HepG2 (cell line): ENCODE measurements around the gene MEPCE. TPM values are rescaled to one million over a fixed set of nuclear protein-coding genes. Genes with fewer than 3 reads are reported as not detected.

Experiments
- ELK4 ChIP-seq: sonication (generic); formaldehyde crosslinking; IDR thresholded peaks from 2 replicates; pipeline ENCODE4 v1.9.0; 2021; ENCODE audit warnings: missing genetic modification reagents, borderline replicate concordance
- GABPA ChIP-seq, 2 experiments: IDR thresholded peaks; 2 replicates each; pipeline ENCODE4 v1.6.1; 2011 to 2016; ENCODE audit warnings: low read depth in 2 of 2, low read length in 1 of 2, missing biosample characterization in 1 of 2, missing genetic modification characterization in 1 of 2
- GPN1 ChIP-seq: sonication (generic); formaldehyde crosslinking; IDR thresholded peaks from 2 replicates; pipeline ENCODE4 v1.5.1; 2020; ENCODE audit warnings: missing genetic modification reagents, borderline replicate concordance
- HOXA5 ChIP-seq: sonication (generic); formaldehyde crosslinking; IDR thresholded peaks from 2 replicates; pipeline ENCODE4 v1.4.0; 2020; ENCODE audit warnings: missing genetic modification reagents
- KDM3A ChIP-seq: IDR thresholded peaks from 2 replicates; pipeline ENCODE4 v1.6.1; 2018; ENCODE audit warnings: low read depth, missing compliant biosample characterization
- NFE2 ChIP-seq: sonication (generic); formaldehyde crosslinking; IDR thresholded peaks from 2 replicates; pipeline ENCODE4 v1.4.0; 2020; ENCODE audit warnings: missing genetic modification reagents
- SATB2 ChIP-seq: sonication (generic); formaldehyde crosslinking; IDR thresholded peaks from 2 replicates; pipeline ENCODE4 v1.5.0; 2020; ENCODE audit warnings: missing genetic modification reagents
- ZNF160 ChIP-seq: sonication (generic); formaldehyde crosslinking; IDR thresholded peaks from 2 replicates; pipeline ENCODE4 v1.8.0; 2022; ENCODE audit warnings: mild to moderate bottlenecking, inconsistent platforms, missing genetic modification reagents
- ZNF550 ChIP-seq: sonication (generic); formaldehyde crosslinking; IDR thresholded peaks from 2 replicates; pipeline ENCODE4 v1.4.0; 2020; ENCODE audit warnings: mild to moderate bottlenecking, missing genetic modification reagents, borderline replicate concordance
- ZNF710 ChIP-seq: sonication (generic); formaldehyde crosslinking; IDR thresholded peaks from 2 replicates; pipeline ENCODE4 v1.5.0; 2020; ENCODE audit warnings: mild to moderate bottlenecking, missing genetic modification reagents, borderline replicate concordance
- ZNF749 ChIP-seq: sonication (generic); formaldehyde crosslinking; IDR thresholded peaks from 2 replicates; pipeline ENCODE4 v1.8.0; 2022; ENCODE audit warnings: mild to moderate bottlenecking, missing genetic modification reagents, moderate library complexity, borderline replicate concordance
- ZNF780A ChIP-seq: sonication (generic); formaldehyde crosslinking; IDR thresholded peaks from 2 replicates; pipeline ENCODE4 v1.8.0; 2022; ENCODE audit warnings: mild to moderate bottlenecking, missing genetic modification reagents, moderate library complexity
- ZSCAN20 ChIP-seq: sonication (generic); formaldehyde crosslinking; IDR thresholded peaks from 2 replicates; pipeline ENCODE4 v1.4.0; 2020; ENCODE audit warnings: missing genetic modification reagents, mild to moderate bottlenecking, borderline replicate concordance
- polyA plus RNA-seq, 8 experiments: library from polyadenylated mRNA; depleted of rRNA in 3 of 8; stranded (reverse) in 7 of 8; unstranded in 1 of 8; fragments of >200 nt; fragmentation: Illumina TruSeq in 4 of 8; extraction: Trizol in 4 of 8; gene quantifications; 2 replicates each; pipeline versions ENCODE4 v1.2.1 to v1.2.3, GENCODE V29; 2011 to 2016; ENCODE audit warnings: low read depth in 4 of 8, missing spikeins in 1 of 8, mixed read lengths in 1 of 8; ENCODE audit not compliant: insufficient read depth in 1 of 8
- total RNA-seq, 5 experiments: library from RNA; depleted of rRNA; stranded (reverse); fragments of >200 nt; fragmentation: Illumina TruSeq; extraction: Trizol; gene quantifications; 2 replicates each; pipeline ENCODE4 v1.2.3, GENCODE V29; 2016; ENCODE audit warnings: low read depth in 1 of 5
- TF ChIP-seq, protein P1 (sequence below): sonication (generic); formaldehyde crosslinking; IDR thresholded peaks from 2 replicates; pipeline ENCODE4 v1.4.0; 2020; ENCODE audit warnings: mild to moderate bottlenecking, missing genetic modification reagents
- TF ChIP-seq, protein P2 (sequence below): sonication (generic); formaldehyde crosslinking; IDR thresholded peaks from 2 replicates; pipeline ENCODE4 v1.4.0; 2020; ENCODE audit warnings: missing genetic modification reagents
- TF ChIP-seq, protein P3 (sequence below): sonication (generic); formaldehyde crosslinking; IDR thresholded peaks from 2 replicates; pipeline ENCODE4 v1.8.0; 2022; ENCODE audit warnings: mild to moderate bottlenecking, missing genetic modification reagents, moderate library complexity
- TF ChIP-seq, protein P4 (sequence below), 2 experiments: IDR thresholded peaks; 2 replicates each; pipeline ENCODE4 v1.6.1; 2011 to 2012; ENCODE audit warnings: low read length in 2 of 2, borderline replicate concordance in 1 of 2, low read depth in 1 of 2, mild to moderate bottlenecking in 1 of 2, moderate library complexity in 1 of 2

MEPCE gene
- total and polyA plus RNA-seq, 2 of the 13 experiments (the other 11 are each of a cell fraction or from before 2014, with no cell fraction given) = 12.3 to 26.0 TPM

DNA sequence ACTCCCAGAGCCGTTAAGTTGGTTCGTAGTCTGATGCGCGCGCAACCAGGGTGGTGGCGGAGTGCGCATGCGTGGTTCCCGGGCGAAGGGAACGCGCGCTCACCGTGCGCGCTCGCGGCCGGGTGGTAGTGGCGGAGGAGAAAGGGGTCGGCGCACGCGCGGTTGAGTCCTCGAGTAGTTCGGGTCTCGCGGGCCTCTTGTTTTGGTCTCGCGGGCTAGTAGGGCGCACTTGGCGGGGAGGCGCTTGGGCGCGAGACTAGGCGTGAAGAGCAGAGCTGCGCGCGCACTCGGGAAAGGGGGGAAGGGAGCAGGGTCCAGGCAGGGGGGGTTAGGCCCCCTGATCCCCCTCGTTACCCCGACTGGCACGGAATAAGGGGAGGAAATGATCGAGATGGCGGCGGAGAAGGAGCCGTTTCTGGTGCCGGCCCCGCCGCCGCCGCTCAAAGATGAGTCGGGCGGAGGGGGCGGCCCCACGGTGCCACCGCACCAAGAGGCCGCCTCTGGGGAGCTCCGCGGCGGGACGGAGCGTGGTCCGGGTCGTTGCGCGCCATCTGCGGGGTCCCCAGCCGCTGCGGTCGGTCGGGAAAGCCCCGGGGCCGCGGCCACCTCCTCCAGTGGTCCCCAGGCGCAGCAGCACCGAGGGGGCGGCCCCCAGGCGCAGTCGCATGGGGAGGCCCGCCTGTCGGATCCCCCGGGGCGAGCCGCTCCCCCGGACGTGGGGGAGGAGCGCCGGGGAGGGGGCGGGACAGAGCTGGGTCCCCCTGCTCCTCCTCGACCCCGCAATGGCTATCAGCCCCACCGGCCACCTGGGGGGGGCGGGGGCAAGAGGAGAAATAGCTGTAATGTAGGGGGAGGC is at the start of gene MEPCE (continued):
- TF ChIP-seq ELK4 (CRISPR knock-in tag) (no peak), ZNF550 (CRISPR knock-in tag) (0 out of 2 replicates have a peak, but pooled peaks have one; percentile 30), HOXA5 (CRISPR knock-in tag) (no peak), NFE2 (CRISPR knock-in tag) (no peak), GABPA (IDR thresholded peaks at IDR 0.05; ENCODE audit: low read depth, low read length) (no peak), GABPA (CRISPR knock-in tag; IDR thresholded peaks at IDR 0.05; ENCODE audit: low read depth) (no peak), SATB2 (CRISPR knock-in tag) (no peak), ZNF710 (peak; percentile 61; the same call in 1 of the 2 replicates), ZNF749 (0 out of 2 replicates have a peak, but pooled peaks have one; percentile 50), KDM3A (CRISPR knock-in tag) (no peak), ZNF780A (CRISPR knock-in tag) (no peak; the same call in 1 of the 2 replicates), GPN1 (CRISPR knock-in tag) (no peak), ZSCAN20 (CRISPR knock-in tag) (no peak), ZNF160 (CRISPR knock-in tag) (no peak; the same call in 1 of the 2 replicates)
- TF ChIP-seq, protein P1, sequence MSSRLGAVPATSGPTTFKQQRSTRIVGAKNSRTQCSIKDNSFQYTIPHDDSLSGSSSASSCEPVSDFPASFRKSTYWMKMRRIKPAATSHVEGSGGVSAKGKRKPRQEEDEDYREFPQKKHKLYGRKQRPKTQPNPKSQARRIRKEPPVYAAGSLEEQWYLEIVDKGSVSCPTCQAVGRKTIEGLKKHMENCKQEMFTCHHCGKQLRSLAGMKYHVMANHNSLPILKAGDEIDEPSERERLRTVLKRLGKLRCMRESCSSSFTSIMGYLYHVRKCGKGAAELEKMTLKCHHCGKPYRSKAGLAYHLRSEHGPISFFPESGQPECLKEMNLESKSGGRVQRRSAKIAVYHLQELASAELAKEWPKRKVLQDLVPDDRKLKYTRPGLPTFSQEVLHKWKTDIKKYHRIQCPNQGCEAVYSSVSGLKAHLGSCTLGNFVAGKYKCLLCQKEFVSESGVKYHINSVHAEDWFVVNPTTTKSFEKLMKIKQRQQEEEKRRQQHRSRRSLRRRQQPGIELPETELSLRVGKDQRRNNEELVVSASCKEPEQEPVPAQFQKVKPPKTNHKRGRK (CRISPR knock-in tag) = no peak
- TF ChIP-seq, protein P2, sequence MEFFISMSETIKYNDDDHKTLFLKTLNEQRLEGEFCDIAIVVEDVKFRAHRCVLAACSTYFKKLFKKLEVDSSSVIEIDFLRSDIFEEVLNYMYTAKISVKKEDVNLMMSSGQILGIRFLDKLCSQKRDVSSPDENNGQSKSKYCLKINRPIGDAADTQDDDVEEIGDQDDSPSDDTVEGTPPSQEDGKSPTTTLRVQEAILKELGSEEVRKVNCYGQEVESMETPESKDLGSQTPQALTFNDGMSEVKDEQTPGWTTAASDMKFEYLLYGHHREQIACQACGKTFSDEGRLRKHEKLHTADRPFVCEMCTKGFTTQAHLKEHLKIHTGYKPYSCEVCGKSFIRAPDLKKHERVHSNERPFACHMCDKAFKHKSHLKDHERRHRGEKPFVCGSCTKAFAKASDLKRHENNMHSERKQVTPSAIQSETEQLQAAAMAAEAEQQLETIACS (CRISPR knock-in tag) = peak; percentile 91
- TF ChIP-seq, protein P3, sequence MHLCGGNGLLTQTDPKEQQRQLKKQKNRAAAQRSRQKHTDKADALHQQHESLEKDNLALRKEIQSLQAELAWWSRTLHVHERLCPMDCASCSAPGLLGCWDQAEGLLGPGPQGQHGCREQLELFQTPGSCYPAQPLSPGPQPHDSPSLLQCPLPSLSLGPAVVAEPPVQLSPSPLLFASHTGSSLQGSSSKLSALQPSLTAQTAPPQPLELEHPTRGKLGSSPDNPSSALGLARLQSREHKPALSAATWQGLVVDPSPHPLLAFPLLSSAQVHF = no peak
- TF ChIP-seq, protein P4, sequence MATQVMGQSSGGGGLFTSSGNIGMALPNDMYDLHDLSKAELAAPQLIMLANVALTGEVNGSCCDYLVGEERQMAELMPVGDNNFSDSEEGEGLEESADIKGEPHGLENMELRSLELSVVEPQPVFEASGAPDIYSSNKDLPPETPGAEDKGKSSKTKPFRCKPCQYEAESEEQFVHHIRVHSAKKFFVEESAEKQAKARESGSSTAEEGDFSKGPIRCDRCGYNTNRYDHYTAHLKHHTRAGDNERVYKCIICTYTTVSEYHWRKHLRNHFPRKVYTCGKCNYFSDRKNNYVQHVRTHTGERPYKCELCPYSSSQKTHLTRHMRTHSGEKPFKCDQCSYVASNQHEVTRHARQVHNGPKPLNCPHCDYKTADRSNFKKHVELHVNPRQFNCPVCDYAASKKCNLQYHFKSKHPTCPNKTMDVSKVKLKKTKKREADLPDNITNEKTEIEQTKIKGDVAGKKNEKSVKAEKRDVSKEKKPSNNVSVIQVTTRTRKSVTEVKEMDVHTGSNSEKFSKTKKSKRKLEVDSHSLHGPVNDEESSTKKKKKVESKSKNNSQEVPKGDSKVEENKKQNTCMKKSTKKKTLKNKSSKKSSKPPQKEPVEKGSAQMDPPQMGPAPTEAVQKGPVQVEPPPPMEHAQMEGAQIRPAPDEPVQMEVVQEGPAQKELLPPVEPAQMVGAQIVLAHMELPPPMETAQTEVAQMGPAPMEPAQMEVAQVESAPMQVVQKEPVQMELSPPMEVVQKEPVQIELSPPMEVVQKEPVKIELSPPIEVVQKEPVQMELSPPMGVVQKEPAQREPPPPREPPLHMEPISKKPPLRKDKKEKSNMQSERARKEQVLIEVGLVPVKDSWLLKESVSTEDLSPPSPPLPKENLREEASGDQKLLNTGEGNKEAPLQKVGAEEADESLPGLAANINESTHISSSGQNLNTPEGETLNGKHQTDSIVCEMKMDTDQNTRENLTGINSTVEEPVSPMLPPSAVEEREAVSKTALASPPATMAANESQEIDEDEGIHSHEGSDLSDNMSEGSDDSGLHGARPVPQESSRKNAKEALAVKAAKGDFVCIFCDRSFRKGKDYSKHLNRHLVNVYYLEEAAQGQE (IDR thresholded peaks at IDR 0.05; ENCODE audit: borderline replicate concordance in 1 of 2, low read depth in 1 of 2, low read length in 2 of 2) = no peak
